HUES64 (cell line): ENCODE measurements around the gene CYP27B1.

Experiments
- H3K27ac ChIP-seq: 2 replicates; pipeline ENCODE4 v1.7.0; 2013; ENCODE audit warnings: low read depth, low read length, inconsistent platforms
- H3K27me3 ChIP-seq: 2 replicates; pipeline ENCODE4 v1.6.1; 2013; ENCODE audit warnings: mild to moderate bottlenecking, low read length; ENCODE audit not compliant: insufficient read depth
- H3K36me3 ChIP-seq: 2 replicates; pipeline ENCODE4 v1.6.1; 2013; ENCODE audit warnings: mild to moderate bottlenecking, low read length; ENCODE audit not compliant: insufficient read depth
- H3K4me1 ChIP-seq: 2 replicates; pipeline ENCODE4 v1.6.1; 2013; ENCODE audit warnings: mild to moderate bottlenecking, low read length, moderate library complexity; ENCODE audit not compliant: insufficient read depth
- H3K4me3 ChIP-seq: 2 replicates; pipeline ENCODE4 v1.5.1; 2013; ENCODE audit warnings: mild to moderate bottlenecking, low read length, moderate library complexity
- H3K9ac ChIP-seq: 2 replicates; pipeline ENCODE4 v1.6.1; 2013; ENCODE audit warnings: mild to moderate bottlenecking, low read depth, low read length
- H3K9me3 ChIP-seq: 2 replicates; pipeline ENCODE4 v1.6.1; 2013; ENCODE audit warnings: low read depth, low read length; ENCODE audit not compliant: insufficient read depth
- WGBS: fragments of 150-250, 120-280 bp; methylation state at CpG from one replicate; pipeline ENCODE4 v1.1.7; 2013; ENCODE audit warnings: missing lambda C conversion rate; 5-methylcytosine and 5-hydroxymethylcytosine counted together

The CYP27B1 gene

DNA sequence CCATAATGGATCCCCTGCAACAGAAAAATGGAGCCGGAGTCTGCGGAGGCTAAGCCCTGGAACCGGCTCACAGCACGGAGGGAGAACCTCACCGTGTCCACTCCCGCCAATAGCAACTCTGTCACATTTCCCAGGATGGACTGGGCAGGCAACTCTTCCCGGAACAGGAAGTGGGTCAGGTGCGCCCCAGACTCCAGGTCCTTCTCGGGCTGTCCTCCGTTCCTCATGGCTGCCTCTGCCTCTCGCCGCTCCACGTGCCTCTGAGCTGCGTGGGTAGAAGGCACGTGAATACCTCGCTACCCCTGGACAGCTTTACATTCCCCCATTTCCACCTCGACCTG lies 2.2 kb downstream of the CYP27B1 start:
- Histone ChIP-seq H3K4me3 (peak overlapping the region; percentile 56), H3K27ac (no peak overlapping the region), H3K9ac (peak overlapping the region; percentile 11), H3K9me3 (no peaks in the 10 kb centered on the region), H3K27me3 (peaks cover 59% of the 10 kb centered on the region), H3K36me3 (peaks cover 19% of the 10 kb centered on the region), H3K4me1 (peaks cover 9% of the 10 kb centered on the region)
- WGBS: 23% methylated on average over 17 of the region's 17 CpGs

DNA sequence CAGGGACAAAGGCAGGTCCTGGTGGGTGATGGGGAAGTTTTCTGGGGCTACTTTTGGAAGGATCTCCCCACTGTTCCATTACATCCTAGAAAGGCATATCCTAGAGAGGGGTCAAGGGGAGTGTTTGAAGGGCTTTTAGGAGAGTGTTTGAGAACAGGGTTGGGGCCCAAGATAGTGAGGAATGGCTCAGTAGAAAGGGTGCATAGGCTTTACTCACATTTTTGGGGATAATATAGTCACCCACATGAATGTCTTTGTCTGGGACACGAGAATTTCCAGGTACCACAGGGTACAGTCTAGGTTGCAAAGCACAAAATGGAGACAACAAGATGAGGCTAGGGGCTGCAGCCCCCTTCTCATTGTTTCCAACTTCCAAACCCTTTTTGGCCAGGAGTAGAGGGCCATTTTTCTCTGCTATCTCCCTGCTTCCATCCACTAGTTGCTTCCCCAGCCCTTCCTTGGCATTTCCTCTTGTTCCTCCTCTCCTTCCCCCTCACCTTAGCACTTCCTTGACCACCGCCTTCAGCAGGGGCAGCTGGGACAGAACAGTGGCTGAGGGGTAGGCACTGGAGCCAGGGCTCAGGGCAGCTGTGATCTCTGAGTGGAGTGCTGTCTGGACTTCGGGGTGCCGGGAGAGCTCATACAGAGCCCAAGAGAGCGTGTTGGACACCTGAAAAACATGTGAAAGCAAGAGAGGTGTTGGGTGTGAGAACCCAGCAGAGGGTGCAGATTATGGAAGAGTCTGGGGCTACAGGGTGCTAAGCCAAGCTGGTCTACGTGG lies 2.8 kb downstream of the CYP27B1 start:
- 78% methylated on average over 6 of the region's 6 CpGs for WGBS
- Histone ChIP-seq H3K27me3 (peaks cover 59% of the 10 kb centered on the region), H3K36me3 (peaks cover 14% of the 10 kb centered on the region), H3K9me3 (no peaks in the 10 kb centered on the region), H3K4me1 (peaks cover 9% of the 10 kb centered on the region), H3K27ac (no peak overlapping the region), H3K4me3 (peak overlapping the region; percentile 56), H3K9ac (no peak overlapping the region)

DNA sequence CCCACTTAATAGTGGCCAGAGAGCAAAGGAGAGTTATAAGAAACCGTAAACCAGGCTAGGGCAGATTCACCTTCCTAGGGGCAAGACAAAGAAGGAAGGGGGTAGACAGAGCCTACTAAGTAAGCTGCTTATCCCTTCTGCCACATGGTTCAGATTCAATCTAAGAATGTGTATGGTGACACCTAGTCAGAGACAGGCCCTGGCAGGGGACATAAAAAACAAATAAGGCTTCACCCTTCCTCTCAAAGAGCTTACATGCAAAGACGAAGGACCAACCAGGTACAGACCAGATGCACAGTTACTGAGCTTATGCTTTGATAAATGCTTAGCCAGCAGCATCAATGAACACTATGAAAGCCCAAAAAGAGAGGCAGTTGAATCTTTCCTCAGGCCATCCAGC lies 4.4 kb downstream of the CYP27B1 start:
- peaks cover 8% of the 10 kb centered on the region for H3K4me1 ChIP-seq
- H3K9me3 ChIP-seq: no peaks in the 10 kb centered on the region
- 93% methylated on average over 2 of the region's 2 CpGs for WGBS

DNA sequence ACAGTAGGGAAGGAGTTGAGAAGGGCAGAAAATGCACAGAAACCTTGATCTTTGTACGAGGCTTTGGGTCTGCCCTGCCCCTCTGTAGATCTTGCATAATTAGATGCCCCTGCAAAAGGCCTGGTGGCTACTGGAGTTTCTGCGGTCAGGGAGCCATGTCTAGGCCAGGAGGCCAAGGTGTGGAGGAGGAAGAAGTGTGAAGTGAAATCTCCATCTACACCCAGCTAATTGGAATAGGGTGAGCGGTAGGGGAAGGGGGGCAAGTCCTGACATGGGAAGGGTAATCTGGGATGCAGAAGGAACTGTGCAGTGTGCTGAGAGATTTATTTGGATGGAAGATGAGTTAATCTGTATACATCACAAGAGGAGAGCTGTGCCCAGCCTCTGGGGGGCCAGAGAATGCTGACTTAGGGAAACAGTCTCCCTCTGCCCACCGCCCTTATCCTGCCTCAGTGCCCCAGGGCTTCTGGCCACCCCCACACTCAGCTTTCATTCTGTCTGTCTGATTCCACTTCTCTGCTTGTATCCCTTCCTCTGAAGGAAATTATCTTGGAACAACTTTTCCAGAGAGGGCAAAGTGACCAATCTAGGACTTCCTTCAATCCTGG lies 5.4 kb downstream of the CYP27B1 start:
- H3K9ac ChIP-seq: no peak overlapping the region
- no peaks in the 10 kb centered on the region for H3K9me3 ChIP-seq
- no peaks in the 10 kb centered on the region for H3K36me3 ChIP-seq
- H3K4me1 ChIP-seq: 0 out of 2 replicates have a peak, but pooled peaks cover 3% of the 10 kb centered on the region
- no peak overlapping the region for H3K27ac ChIP-seq
- H3K27me3 ChIP-seq: peaks cover 64% of the 10 kb centered on the region
- no peak overlapping the region for H3K4me3 ChIP-seq
- WGBS: 85% methylated on average over 4 of the region's 4 CpGs

More for the DNA sequence above, 4.4 kb downstream of the CYP27B1 start:
- H3K27ac ChIP-seq: no peak overlapping the region
- H3K4me3 ChIP-seq: no peak overlapping the region
- no peaks in the 10 kb centered on the region for H3K36me3 ChIP-seq
- H3K27me3 ChIP-seq: peaks cover 64% of the 10 kb centered on the region
- no peak overlapping the region for H3K9ac ChIP-seq

DNA sequence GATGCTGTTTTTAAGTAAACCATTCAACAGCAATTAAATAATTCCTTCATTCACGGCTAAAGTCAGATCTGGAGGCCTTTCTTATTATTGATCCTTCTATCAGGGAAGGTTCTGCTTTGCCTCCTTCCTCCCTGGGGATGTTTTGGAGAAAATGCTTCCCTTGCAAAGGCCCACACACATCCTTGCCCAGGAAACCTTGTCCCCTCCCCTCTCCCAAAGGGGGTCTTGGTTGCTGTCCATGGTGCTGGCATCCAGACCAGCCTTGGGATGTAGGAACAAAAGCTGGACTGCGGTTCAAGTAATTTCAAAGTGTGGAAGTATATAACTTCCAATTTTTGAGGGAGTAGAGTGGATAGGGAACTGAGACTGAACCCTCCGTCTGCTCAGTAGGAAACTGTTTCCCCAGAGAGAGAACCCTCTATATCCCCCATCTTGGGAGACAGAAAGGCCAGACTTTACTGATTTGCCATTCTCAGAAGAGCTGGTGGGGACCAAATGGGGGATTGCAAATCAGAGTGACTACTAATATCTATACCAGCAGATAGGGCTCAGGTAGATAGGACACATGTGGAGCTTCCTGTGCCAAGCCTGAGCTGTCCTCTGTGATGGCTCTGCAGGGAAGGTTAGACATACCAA lies 6.4 kb downstream of the CYP27B1 start:
- Histone ChIP-seq H3K27ac (no peak overlapping the region), H3K4me1 (0 out of 2 replicates have a peak, but pooled peaks cover 6% of the 10 kb centered on the region), H3K9me3 (no peaks in the 10 kb centered on the region), H3K36me3 (no peaks in the 10 kb centered on the region), H3K9ac (no peak overlapping the region), H3K27me3 (peaks cover 64% of the 10 kb centered on the region), H3K4me3 (no peak overlapping the region)
- 96% methylated on average over 1 of the region's 3 CpGs for WGBS

DNA sequence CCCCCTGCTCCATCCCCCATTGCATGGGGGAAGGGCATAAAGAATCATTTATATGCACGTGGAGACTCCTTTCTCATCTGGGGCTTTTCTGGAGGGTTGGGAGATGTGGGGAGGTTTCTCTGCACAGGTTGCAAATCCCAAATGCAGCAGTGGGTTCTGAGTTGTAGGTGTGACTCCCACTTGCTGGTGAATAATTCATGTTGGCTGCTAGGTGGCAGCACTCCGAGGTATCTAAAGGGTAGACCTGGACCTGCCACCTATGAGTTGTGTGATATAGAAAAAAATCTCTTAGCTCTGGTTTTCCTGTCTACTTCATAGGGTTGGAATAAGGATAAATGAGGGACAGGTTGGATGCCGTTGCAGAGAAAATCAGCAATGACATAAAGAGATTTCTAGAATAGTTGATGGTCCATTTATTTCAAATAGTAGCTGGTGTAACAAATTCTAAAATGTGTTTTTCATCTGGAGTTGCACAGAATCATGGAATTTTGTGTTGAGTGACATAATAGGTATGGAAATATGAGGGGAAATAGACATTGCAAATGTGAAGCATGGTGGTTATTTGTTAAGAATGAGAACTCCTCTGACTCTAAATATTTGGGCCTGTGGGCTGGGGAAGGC lies 7.4 kb downstream of the CYP27B1 start:
- H3K9ac ChIP-seq: no peak overlapping the region
- no peak overlapping the region for H3K27ac ChIP-seq
- 0 out of 2 replicates have a peak, but pooled peaks cover 6% of the 10 kb centered on the region for H3K4me1 ChIP-seq
- H3K36me3 ChIP-seq: no peaks in the 10 kb centered on the region
- no peaks in the 10 kb centered on the region for H3K9me3 ChIP-seq
- H3K27me3 ChIP-seq: peaks cover 57% of the 10 kb centered on the region
- WGBS: 30% methylated on average over 3 of the region's 3 CpGs
- H3K4me3 ChIP-seq: no peak overlapping the region

DNA sequence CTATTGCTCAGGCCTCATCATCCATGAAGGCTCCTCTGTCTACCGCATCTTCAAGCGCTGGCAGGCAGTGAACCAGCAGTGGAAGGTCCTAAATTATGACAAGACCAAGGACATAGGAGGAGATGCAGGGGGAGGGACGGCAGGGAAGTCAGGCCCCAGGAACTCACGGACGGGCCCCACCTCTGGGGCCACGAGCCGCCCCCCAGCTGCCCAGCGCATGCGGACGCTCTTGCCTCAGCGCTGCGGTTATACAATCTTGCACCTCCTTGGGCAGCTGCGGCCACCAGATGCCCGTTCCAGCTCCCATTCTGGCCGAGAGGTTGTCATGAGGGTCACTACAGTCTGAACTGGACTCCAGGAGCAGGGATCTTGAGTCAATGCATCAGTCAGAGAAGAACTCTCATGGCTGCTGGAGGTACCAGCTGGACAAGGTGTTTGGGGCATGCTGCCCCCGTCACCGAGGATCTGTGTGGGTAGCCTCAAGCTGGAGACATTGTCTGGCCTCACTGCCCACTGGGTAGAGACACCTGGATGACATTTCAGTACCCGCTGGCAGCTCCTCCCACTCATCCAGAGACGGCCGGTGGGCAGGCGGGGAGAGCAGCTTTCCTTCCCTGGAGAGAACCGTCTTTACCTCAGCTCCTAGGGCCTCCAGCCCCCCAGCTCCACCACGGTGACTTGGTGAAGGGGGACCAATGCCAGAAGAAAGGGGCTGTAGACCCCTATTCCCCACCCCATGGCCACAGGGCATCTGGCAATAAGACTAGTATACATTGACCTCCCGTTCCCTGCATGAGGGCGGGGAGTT lies 8.1 kb downstream of the CYP27B1 start:
- H3K27ac ChIP-seq: no peak overlapping the region
- H3K4me1 ChIP-seq: peaks cover 10% of the 10 kb centered on the region; the same call in 1 of the 2 replicates
- 91% methylated on average over 25 of the region's 25 CpGs for WGBS
- no peaks in the 10 kb centered on the region for H3K9me3 ChIP-seq
- H3K36me3 ChIP-seq: no peaks in the 10 kb centered on the region
- H3K9ac ChIP-seq: no peak overlapping the region
- H3K27me3 ChIP-seq: peaks cover 57% of the 10 kb centered on the region
- no peak overlapping the region for H3K4me3 ChIP-seq

DNA sequence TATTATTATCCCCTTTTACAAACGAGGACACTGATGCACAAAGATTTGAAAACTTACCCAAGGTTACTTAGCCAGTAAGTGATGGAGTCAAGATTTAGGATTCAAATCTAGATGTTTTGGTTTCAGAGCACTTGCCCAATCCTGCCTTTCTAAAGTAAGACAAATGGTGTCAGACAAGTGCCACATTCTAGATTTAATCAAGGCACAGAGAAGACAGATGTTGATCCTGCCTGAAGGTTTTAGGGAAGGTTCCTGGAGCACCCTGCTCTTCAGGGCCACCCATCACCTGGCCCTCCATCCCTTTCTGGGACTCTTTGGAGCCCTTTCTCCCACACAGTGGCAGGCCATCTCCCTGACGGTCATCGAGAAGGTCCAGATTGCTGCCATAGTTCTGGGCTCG lies 9.1 kb downstream of the CYP27B1 start:
- no peak overlapping the region for H3K27ac ChIP-seq
- H3K4me3 ChIP-seq: no peak overlapping the region
- WGBS: 94% methylated on average over 4 of the region's 4 CpGs
- H3K9ac ChIP-seq: no peak overlapping the region
- H3K36me3 ChIP-seq: no peaks in the 10 kb centered on the region
- peaks cover 16% of the 10 kb centered on the region for H3K4me1 ChIP-seq
- H3K27me3 ChIP-seq: peaks cover 56% of the 10 kb centered on the region
- H3K9me3 ChIP-seq: no peaks in the 10 kb centered on the region

DNA sequence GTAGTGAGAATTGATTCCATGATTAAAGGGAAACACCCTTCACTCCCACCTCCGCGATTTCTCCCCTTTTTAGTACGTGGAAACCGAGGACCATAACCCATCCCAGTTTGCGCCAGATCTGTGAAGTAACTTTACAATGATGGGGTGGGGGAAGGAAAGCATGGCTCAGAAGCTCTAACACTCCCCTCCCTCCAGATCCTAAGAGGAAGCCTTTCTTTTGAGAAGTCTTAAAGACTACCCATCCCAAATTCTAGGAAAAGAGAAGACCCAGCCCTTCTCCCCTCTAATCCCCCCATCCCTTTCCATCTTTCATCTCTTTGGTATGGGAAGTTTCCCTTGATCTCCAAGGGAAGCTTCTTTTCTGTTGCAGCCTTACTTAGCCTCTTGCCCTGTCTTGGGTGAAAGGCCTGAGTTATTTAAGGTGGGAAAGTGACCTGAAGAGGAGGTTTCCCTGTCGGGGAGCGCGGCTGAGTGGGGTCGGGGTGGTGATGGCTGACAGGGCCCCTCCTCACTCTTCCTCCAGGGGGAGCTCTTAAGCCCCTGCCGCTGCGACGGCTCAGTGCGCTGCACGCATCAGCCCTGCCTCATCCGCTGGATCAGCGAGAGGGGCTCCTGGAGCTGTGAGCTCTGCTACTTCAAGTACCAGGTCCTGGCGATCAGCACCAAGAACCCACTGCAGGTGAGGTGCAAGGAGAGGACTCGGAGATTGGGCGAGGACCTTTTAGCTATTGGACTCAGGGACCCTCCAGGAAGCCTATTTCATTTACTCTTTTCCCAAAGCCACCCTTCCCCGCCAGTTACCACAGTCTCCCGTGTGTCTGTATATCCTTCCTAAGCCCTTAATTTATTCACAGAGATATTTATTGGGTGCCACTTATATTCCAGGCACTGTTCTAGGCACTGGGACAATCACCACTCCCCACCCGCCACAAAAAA lies 10.2 kb downstream of the CYP27B1 start:
- H3K4me3 ChIP-seq: peak overlapping the region; percentile 47
- no peaks in the 10 kb centered on the region for H3K36me3 ChIP-seq
- H3K9ac ChIP-seq: no peak overlapping the region
- no peak overlapping the region for H3K27ac ChIP-seq
- 16% methylated on average over 16 of the region's 22 CpGs for WGBS
- peaks cover 18% of the 10 kb centered on the region for H3K4me1 ChIP-seq
- no peaks in the 10 kb centered on the region for H3K9me3 ChIP-seq
- H3K27me3 ChIP-seq: peaks cover 47% of the 10 kb centered on the region
